ENCODE results near the gene FSD1. TPM values are rescaled to one million over a fixed set of nuclear protein-coding genes. Genes with fewer than 3 reads are reported as not detected.

The FSD1 gene
- total RNA-seq, 1 donor from 2014 or later, result 0.26 TPM

DNA sequence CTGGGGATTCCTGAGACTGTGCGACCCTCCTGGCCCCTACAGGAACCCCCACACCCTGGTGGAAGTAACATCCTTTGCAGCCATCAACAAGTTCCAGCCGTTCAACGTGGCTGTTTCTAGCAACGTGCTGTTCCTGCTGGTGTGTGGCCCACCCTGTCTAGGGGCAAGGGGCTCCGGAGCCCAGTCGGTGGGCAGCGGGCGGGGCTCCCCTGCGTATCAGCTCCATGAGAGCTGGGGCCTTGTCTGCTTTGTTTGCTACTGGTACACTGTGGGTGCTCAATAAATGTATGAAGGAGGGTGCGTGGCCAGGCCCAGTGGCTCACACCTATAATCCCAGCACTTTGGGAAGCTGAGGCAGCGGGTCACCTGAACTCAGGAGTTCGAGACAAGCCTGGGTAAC lies 49.9 kb downstream of the FSD1 start:
- DNase-seq (ENCODE audit: low read depth), result no peak
- TF ChIP-seq, protein P1, sequence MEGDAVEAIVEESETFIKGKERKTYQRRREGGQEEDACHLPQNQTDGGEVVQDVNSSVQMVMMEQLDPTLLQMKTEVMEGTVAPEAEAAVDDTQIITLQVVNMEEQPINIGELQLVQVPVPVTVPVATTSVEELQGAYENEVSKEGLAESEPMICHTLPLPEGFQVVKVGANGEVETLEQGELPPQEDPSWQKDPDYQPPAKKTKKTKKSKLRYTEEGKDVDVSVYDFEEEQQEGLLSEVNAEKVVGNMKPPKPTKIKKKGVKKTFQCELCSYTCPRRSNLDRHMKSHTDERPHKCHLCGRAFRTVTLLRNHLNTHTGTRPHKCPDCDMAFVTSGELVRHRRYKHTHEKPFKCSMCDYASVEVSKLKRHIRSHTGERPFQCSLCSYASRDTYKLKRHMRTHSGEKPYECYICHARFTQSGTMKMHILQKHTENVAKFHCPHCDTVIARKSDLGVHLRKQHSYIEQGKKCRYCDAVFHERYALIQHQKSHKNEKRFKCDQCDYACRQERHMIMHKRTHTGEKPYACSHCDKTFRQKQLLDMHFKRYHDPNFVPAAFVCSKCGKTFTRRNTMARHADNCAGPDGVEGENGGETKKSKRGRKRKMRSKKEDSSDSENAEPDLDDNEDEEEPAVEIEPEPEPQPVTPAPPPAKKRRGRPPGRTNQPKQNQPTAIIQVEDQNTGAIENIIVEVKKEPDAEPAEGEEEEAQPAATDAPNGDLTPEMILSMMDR (IDR thresholded peaks at IDR 0.05; ENCODE audit: insufficient read depth, low read length, severe bottlenecking), result no peak
- no peak overlapping the region for H3K4me3 ChIP-seq (ENCODE audit: low read depth, low read length)
- FAIRE-seq, result no peak
- H3K36me3 ChIP-seq (ENCODE audit: control insufficient read depth, insufficient read depth, low read length), result peaks cover 1% of the 10 kb centered on the region
- no peaks in the 10 kb centered on the region for H3K27me3 ChIP-seq (ENCODE audit: control insufficient read depth, insufficient read depth, low read length)

DNA sequence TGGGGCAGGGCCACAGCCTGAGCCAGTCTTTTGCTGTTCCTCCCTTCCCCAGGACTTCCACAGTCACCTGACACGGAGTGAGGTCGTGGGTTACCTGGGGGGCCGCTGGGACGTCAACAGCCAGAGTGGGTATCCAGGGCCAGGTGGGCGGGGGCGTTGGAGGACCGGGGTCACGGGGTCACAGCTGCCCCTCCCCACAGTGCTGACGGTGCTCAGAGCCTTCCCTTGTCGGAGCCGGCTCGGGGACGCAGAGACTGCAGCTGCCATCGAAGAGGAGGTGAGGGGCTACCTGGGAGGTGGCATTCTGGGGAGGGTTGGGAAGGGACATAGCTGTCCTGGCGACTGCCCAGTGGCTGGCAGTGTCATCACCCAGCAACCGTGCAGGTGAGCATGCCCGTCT lies 50.5 kb downstream of the FSD1 start:
- FAIRE-seq, result no peak
- Histone ChIP-seq H3K36me3 (ENCODE audit: control insufficient read depth, insufficient read depth, low read length) (peaks cover 5% of the 10 kb centered on the region), H3K4me3 (ENCODE audit: low read depth, low read length) (no peak overlapping the region), H3K27me3 (ENCODE audit: control insufficient read depth, insufficient read depth, low read length) (no peaks in the 10 kb centered on the region)
- TF ChIP-seq, protein P1 (IDR thresholded peaks at IDR 0.05; ENCODE audit: insufficient read depth, low read length, severe bottlenecking), result no peak
- DNase-seq (ENCODE audit: low read depth), result no peak

DNA sequence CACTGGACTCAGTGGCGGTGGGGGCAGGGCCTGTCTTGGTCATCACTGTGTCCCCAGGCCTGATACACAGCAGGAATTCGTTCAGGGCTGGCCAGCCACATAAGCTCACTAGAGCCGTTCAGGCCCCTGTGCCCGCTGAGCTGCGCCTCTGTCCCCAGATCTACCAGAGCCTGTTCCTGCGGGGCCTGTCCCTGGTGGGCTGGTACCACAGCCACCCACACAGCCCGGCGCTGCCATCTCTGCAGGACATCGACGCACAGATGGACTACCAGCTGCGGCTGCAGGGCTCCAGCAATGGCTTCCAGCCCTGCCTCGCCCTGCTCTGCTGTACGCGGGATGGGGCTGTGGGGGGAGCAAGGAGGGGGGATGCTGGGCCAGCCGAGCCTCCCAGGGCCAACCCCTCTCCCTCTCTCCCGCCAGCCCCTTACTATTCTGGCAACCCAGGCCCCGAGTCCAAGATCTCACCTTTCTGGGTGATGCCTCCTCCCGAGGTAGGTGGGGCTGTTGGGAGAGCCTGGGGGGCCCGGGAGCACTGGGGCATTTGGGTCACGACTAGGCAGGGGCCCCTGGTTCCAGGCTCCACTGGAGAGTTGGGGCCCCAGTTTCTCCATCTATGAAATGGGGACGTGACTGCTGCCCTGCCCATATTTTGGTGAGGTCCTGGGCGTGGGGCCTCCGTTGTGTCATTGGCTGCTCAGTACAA lies 52.8 kb downstream of the FSD1 start:
- Histone ChIP-seq H3K36me3 (ENCODE audit: control insufficient read depth, insufficient read depth, low read length) (peaks cover 17% of the 10 kb centered on the region), H3K4me3 (ENCODE audit: low read depth, low read length) (no peak overlapping the region), H3K27me3 (ENCODE audit: control insufficient read depth, insufficient read depth, low read length) (no peaks in the 10 kb centered on the region)
- no peak for DNase-seq (ENCODE audit: low read depth)
- TF ChIP-seq, protein P1 (IDR thresholded peaks at IDR 0.05; ENCODE audit: insufficient read depth, low read length, severe bottlenecking), result no peak
- FAIRE-seq, result no peak

DNA sequence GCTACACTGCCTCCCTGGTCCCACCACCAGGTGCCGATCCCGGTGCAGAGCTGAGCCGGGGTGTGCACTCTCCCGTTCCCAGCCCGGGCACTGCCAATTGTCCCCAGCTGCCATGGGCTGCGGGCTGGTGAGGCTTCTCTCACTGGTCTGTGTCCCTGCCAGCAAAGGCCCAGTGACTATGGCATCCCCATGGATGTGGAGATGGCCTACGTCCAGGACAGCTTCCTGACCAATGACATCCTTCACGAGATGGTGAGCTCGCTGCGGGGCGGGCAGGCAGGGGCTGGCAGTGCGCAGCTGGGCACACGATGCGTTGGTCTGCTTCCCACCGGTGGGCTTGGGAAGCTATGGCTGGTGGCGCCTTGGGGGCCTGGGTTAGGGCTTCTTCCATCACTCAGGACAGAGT lies 53.5 kb downstream of the FSD1 start:
- Histone ChIP-seq H3K27me3 (ENCODE audit: control insufficient read depth, insufficient read depth, low read length) (no peaks in the 10 kb centered on the region), H3K36me3 (ENCODE audit: control insufficient read depth, insufficient read depth, low read length) (peaks cover 21% of the 10 kb centered on the region), H3K4me3 (ENCODE audit: low read depth, low read length) (no peak overlapping the region)
- TF ChIP-seq, protein P1 (IDR thresholded peaks at IDR 0.05; ENCODE audit: insufficient read depth, low read length, severe bottlenecking), result no peak
- FAIRE-seq (no peak), DNase-seq (ENCODE audit: low read depth) (no peak)

DNA sequence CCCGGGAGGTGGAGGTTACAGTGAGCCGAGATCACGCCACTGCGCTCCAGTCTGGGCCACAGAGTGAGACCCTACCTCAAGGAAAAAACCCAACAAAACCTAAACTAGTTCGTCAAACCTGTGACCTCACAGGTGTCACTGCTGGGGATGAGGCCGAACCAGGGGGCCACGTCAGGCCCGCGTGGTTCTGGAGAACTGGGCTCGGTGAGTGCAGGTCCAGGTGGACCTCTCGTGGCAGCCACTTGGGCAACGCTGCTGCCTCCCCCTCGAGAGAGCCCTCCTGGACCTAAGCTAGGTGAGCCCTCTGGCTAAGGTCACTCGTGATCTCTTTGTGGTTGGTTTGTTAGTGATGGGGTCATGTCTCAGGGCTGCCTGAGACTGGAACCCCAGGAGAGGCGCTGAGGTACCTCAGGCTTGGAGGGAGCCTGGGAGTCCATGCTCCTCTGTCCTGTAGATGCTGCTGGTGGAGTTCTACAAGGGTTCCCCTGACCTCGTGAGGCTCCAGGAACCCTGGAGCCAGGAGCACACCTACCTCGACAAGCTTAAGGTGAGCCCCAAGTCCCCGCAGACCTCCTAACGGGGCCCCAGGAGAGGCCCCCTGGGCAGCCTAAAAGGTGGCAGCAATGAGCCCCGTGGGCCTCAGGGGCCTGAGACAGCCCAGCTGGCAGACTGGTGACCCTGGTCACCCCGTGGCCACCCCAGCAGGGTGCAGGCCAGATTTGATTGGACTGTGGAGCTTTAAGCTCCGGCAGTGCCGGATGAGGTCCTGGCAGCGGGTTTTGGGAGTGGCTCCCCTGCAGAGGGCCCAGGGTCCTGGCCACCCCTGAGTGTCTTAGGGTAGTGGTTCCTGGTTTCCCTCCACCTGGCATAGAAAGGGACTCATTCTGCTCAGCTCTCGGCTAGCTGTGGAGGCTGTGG lies 54.6 kb downstream of the FSD1 start:
- FAIRE-seq (no peak), DNase-seq (ENCODE audit: low read depth) (no peak)
- TF ChIP-seq, protein P1 (IDR thresholded peaks at IDR 0.05; ENCODE audit: insufficient read depth, low read length, severe bottlenecking), result no peak
- no peaks in the 10 kb centered on the region for H3K27me3 ChIP-seq (ENCODE audit: control insufficient read depth, insufficient read depth, low read length)
- H3K4me3 ChIP-seq (ENCODE audit: low read depth, low read length), result no peak overlapping the region
- peaks cover 28% of the 10 kb centered on the region for H3K36me3 ChIP-seq (ENCODE audit: control insufficient read depth, insufficient read depth, low read length)

Measured in bronchial epithelial cell (primary cell).